MM.1S (cell line): Measurements from ENCODE around the gene FAHD2A.
"Not testable (repeated sequence)": the region's sequence is repeated elsewhere in the genome, so short reads cannot be mapped to it uniquely, and the experiment has no call there.

Experiments
- DNase-seq: peaks from one replicate; pipeline ENCODE4 v3.0.0-alpha.2; 2015
- H2AFZ ChIP-seq: fragments of 300-600 bp; sonication (generic); 2 replicates; pipeline ENCODE4 v1.6.0; 2016; ENCODE audit warnings: antibody characterized with exemption, low read length
- H3F3A ChIP-seq: fragments of 300-600 bp; sonication (generic); 2 replicates; pipeline ENCODE4 v1.6.1; 2016; ENCODE audit warnings: mild to moderate bottlenecking, antibody characterized with exemption, low read length, moderate library complexity, mixed read lengths; ENCODE audit not compliant: insufficient read depth
- H3K27ac ChIP-seq: fragments of 300-600 bp; sonication (generic); 2 replicates; pipeline ENCODE4 v1.5.1; 2016; ENCODE audit warnings: mild to moderate bottlenecking, low read length
- H3K27me3 ChIP-seq: fragments of 300-600 bp; sonication (generic); replicated peaks from 2 replicates; pipeline ENCODE4 v1.6.0; 2016; ENCODE audit warnings: low read length; ENCODE audit not compliant: insufficient read depth
- H3K36me3 ChIP-seq: fragments of 300-600 bp; sonication (generic); replicated peaks from 2 replicates; pipeline ENCODE4 v1.6.1; 2016; ENCODE audit warnings: mild to moderate bottlenecking, low read length, mixed read lengths; ENCODE audit not compliant: insufficient read depth
- H3K4me1 ChIP-seq: fragments of 300-600 bp; sonication (generic); 2 replicates; pipeline ENCODE4 v1.6.1; 2016; ENCODE audit warnings: low read length, mixed read lengths
- H3K4me2 ChIP-seq: fragments of 300-600 bp; sonication (generic); 2 replicates; pipeline ENCODE4 v1.6.0; 2016; ENCODE audit warnings: low read depth, low read length
- H3K4me3 ChIP-seq: fragments of 300-600 bp; sonication (generic); 2 replicates; pipeline ENCODE4 v1.5.1; 2016; ENCODE audit warnings: low read length, mixed read lengths
- H3K79me2 ChIP-seq: fragments of 300-600 bp; sonication (generic); 2 replicates; pipeline ENCODE4 v1.6.1; 2016; ENCODE audit warnings: mixed run types, low read length, mixed read lengths
- H3K9ac ChIP-seq: fragments of 300-600 bp; sonication (generic); 2 replicates; pipeline ENCODE4 v1.6.1; 2016; ENCODE audit warnings: low read length, mixed read lengths
- H3K9me2 ChIP-seq: fragments of 300-600 bp; sonication (generic); replicated peaks from 2 replicates; pipeline ENCODE4 v1.6.1; 2016; ENCODE audit warnings: mild to moderate bottlenecking, low read length, mixed read lengths; ENCODE audit not compliant: insufficient read depth
- H3K9me3 ChIP-seq: fragments of 300-600 bp; sonication (generic); replicated peaks from 2 replicates; pipeline ENCODE4 v1.6.1; 2016; ENCODE audit warnings: mild to moderate bottlenecking, low read length, mixed read lengths; ENCODE audit not compliant: insufficient read depth
- H4K20me1 ChIP-seq: fragments of 300-600 bp; sonication (generic); 2 replicates; pipeline ENCODE4 v1.6.1; 2016; ENCODE audit warnings: mild to moderate bottlenecking, low read length, moderate library complexity, mixed read lengths; ENCODE audit not compliant: insufficient read depth
- CTCF ChIP-seq: fragments of 300-600 bp; sonication (generic); IDR thresholded peaks from 2 replicates; pipeline ENCODE4 v1.5.1; 2016; ENCODE audit warnings: antibody characterized with exemption, low read length, mixed read lengths

FAHD2A gene

GRCh38 chr2:95404676-95405075 lies 2.2 kb downstream of the FAHD2A start:
- H3K79me2 ChIP-seq = peaks cover 28% of the 10 kb centered on the region
- not testable (repeated sequence) for DNase-seq, H3F3A ChIP-seq, H3K27me3 ChIP-seq, H2AFZ ChIP-seq, H3K27ac ChIP-seq, H3K9me3 ChIP-seq, H3K4me3 ChIP-seq, H3K9ac ChIP-seq, H3K4me2 ChIP-seq, H3K9me2 ChIP-seq, H3K36me3 ChIP-seq, H4K20me1 ChIP-seq
- peaks cover 11% of the 10 kb centered on the region; the same call in 1 of the 2 replicates for H3K4me1 ChIP-seq

GRCh38 chr2:95411239-95411638 lies 8.7 kb downstream of the FAHD2A start:
- not testable (repeated sequence) for DNase-seq, H3K4me1 ChIP-seq, H3K9me3 ChIP-seq, H3K79me2 ChIP-seq, H2AFZ ChIP-seq, H3K9me2 ChIP-seq, H4K20me1 ChIP-seq, H3K4me2 ChIP-seq, H3F3A ChIP-seq, H3K27me3 ChIP-seq, H3K36me3 ChIP-seq, H3K4me3 ChIP-seq, H3K27ac ChIP-seq, H3K9ac ChIP-seq

- H4K20me1 ChIP-seq, H3K9me2 ChIP-seq, H3F3A ChIP-seq, H3K9me3 ChIP-seq, H3K27me3 ChIP-seq, H3K36me3 ChIP-seq, H3K4me2 ChIP-seq, H3K9ac ChIP-seq, H3K79me2 ChIP-seq, H3K4me3 ChIP-seq, H3K4me1 ChIP-seq, H2AFZ ChIP-seq, H3K27ac ChIP-seq: not testable (repeated sequence)
- DNase-seq = peak; percentile 62
- peak; percentile 67 for TF ChIP-seq CTCF
Measured at GRCh38 chr2:95414015-95414594, 11.6 kb downstream of the FAHD2A start.

- not testable (repeated sequence) for H3K9ac ChIP-seq, H3K4me2 ChIP-seq, H2AFZ ChIP-seq, H3K9me2 ChIP-seq, H3K9me3 ChIP-seq, H4K20me1 ChIP-seq, H3K4me1 ChIP-seq, H3K4me3 ChIP-seq, H3K36me3 ChIP-seq, H3K27me3 ChIP-seq, H3F3A ChIP-seq, H3K79me2 ChIP-seq, H3K27ac ChIP-seq, DNase-seq
Measured at GRCh38 chr2:95415138-95415537, 12.6 kb downstream of the FAHD2A start.

GRCh38 chr2:95415561-95415960 lies 13.1 kb downstream of the FAHD2A start:
- not testable (repeated sequence) for H3F3A ChIP-seq, DNase-seq, H3K27me3 ChIP-seq, H3K9me3 ChIP-seq, H3K4me1 ChIP-seq, H3K9ac ChIP-seq, H3K36me3 ChIP-seq, H3K4me3 ChIP-seq, H3K27ac ChIP-seq, H4K20me1 ChIP-seq, H2AFZ ChIP-seq, H3K4me2 ChIP-seq, H3K9me2 ChIP-seq, H3K79me2 ChIP-seq

GRCh38 chr2:95427196-95427867 lies 24.8 kb downstream of the FAHD2A start:
- H3K27ac ChIP-seq, H2AFZ ChIP-seq, H4K20me1 ChIP-seq, H3K4me3 ChIP-seq, H3K9me3 ChIP-seq, H3K9me2 ChIP-seq, H3K4me2 ChIP-seq, H3K4me1 ChIP-seq, H3F3A ChIP-seq, DNase-seq, H3K79me2 ChIP-seq, H3K9ac ChIP-seq, H3K36me3 ChIP-seq, H3K27me3 ChIP-seq: not testable (repeated sequence)

GRCh38 chr2:95429748-95430467 lies 27.4 kb downstream of the FAHD2A start:
- not testable (repeated sequence) for H3K9ac ChIP-seq, H3F3A ChIP-seq, DNase-seq, H3K36me3 ChIP-seq, H3K79me2 ChIP-seq, H2AFZ ChIP-seq, H3K4me2 ChIP-seq, H4K20me1 ChIP-seq, H3K4me3 ChIP-seq, H3K4me1 ChIP-seq, H3K9me2 ChIP-seq, H3K9me3 ChIP-seq, H3K27me3 ChIP-seq, H3K27ac ChIP-seq
